ENCODE measurements around the gene ATRNL1.

ATRNL1 gene

DNA sequence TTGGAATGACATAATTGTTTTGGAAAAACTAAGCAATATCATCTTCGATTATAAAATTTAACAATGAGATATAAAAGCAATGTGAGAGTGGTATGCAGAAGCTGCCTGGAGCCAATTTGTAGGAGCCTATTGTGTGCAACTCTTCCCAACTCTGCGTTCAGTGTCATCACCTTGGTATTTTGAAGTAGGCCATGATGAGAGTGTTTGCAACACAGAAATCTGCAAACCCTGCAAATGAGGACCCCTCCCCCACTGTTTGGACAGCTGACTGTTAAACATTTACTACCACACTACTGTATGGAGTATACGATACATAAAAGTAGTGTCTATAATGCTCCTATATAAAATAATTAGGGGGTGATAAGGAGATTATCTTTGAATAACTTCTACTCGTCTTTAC lies 531.3 kb downstream of the ATRNL1 start:
- no peaks in the 10 kb centered on the region for H3K9me3 ChIP-seq (ENCODE audit: control extremely low read depth in 1 of 5, control insufficient read depth in 4 of 5, insufficient read depth in 2 of 5, low read depth in 1 of 5, low read length in 4 of 5)
- H3K27ac ChIP-seq (ENCODE audit: insufficient read depth in 1 of 2, low read depth in 1 of 2, low read length in 2 of 2, poor library complexity in 1 of 2, severe bottlenecking in 2 of 2) = no peak overlapping the region
- ChIA-PET CTCF (no interaction called here), POLR2A (no interaction called here)
- H3K27me3 ChIP-seq (replicated peaks in 2 of 5; ENCODE audit: control insufficient read depth in 4 of 5, insufficient read depth in 5 of 5, low read length in 4 of 5) = no peaks in the 10 kb centered on the region
- H3K36me3 ChIP-seq (ENCODE audit: control insufficient read depth in 4 of 4, insufficient read depth in 4 of 4, low read length in 3 of 4) = no peaks in the 10 kb centered on the region
- no peak overlapping the region for H3K4me3 ChIP-seq (ENCODE audit: control insufficient read depth in 1 of 7, extremely low read depth in 1 of 7, insufficient read depth in 4 of 7, low read depth in 2 of 7, low read length in 6 of 7)
- WGBS (ENCODE audit: insufficient coverage) = 80% methylated on average over 1 of the region's 4 CpGs
- no peaks in the 10 kb centered on the region for H3K4me1 ChIP-seq (ENCODE audit: control extremely low read depth in 1 of 4, control insufficient read depth in 4 of 4, insufficient read depth in 4 of 4, low read length in 3 of 4)
- DNase-seq = no peak

DNA sequence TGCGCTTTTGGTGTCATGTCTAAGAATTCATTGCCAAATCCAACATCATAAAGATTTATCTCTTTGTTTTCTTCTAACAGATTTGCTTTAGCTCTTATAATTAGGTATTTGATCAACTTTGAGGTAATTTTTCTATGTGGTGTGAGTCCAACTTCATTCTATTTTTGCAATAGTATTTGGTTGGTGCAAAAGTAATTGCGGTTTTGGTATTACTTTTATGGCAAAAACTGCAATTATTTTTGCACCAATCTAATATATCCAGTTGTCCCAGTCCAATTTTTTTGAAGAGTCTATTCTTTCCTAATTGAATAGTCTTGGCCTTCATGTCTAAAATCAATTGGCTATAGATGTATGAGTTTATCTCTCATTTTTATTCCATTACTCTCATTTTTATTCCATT lies 535.5 kb downstream of the ATRNL1 start:
- Histone ChIP-seq H3K27me3 (replicated peaks in 2 of 5; ENCODE audit: control insufficient read depth in 4 of 5, insufficient read depth in 5 of 5, low read length in 4 of 5) (no peaks in the 10 kb centered on the region), H3K27ac (ENCODE audit: insufficient read depth in 1 of 2, low read depth in 1 of 2, low read length in 2 of 2, poor library complexity in 1 of 2, severe bottlenecking in 2 of 2) (no peak overlapping the region), H3K4me1 (ENCODE audit: control extremely low read depth in 1 of 4, control insufficient read depth in 4 of 4, insufficient read depth in 4 of 4, low read length in 3 of 4) (no peaks in the 10 kb centered on the region), H3K36me3 (ENCODE audit: control insufficient read depth in 4 of 4, insufficient read depth in 4 of 4, low read length in 3 of 4) (no peaks in the 10 kb centered on the region), H3K4me3 (ENCODE audit: control insufficient read depth in 1 of 7, extremely low read depth in 1 of 7, insufficient read depth in 4 of 7, low read depth in 2 of 7, low read length in 6 of 7) (no peak overlapping the region), H3K9me3 (ENCODE audit: control extremely low read depth in 1 of 5, control insufficient read depth in 4 of 5, insufficient read depth in 2 of 5, low read depth in 1 of 5, low read length in 4 of 5) (no peaks in the 10 kb centered on the region)
- no CpG with 5 or more reads among the region's 2 CpGs for WGBS (ENCODE audit: insufficient coverage)
- ChIA-PET POLR2A (no interaction called here), CTCF (no interaction called here)
- DNase-seq = no peak

GRCh38 chr10:115638246-115638645 lies 545.1 kb downstream of the ATRNL1 start:
- no peak for DNase-seq
- H3K9me3 ChIP-seq (ENCODE audit: control extremely low read depth in 1 of 5, control insufficient read depth in 4 of 5, insufficient read depth in 2 of 5, low read depth in 1 of 5, low read length in 4 of 5) = no peaks in the 10 kb centered on the region
- no peaks in the 10 kb centered on the region for H3K4me1 ChIP-seq (ENCODE audit: control extremely low read depth in 1 of 4, control insufficient read depth in 4 of 4, insufficient read depth in 4 of 4, low read length in 3 of 4)
- H3K36me3 ChIP-seq (ENCODE audit: control insufficient read depth in 4 of 4, insufficient read depth in 4 of 4, low read length in 3 of 4) = no peaks in the 10 kb centered on the region
- CTCF ChIA-PET = no interaction called here
- H3K4me3 ChIP-seq (ENCODE audit: control insufficient read depth in 1 of 7, extremely low read depth in 1 of 7, insufficient read depth in 4 of 7, low read depth in 2 of 7, low read length in 6 of 7) = no peak overlapping the region
- POLR2A ChIA-PET = no interaction called here
- H3K27ac ChIP-seq (ENCODE audit: insufficient read depth in 1 of 2, low read depth in 1 of 2, low read length in 2 of 2, poor library complexity in 1 of 2, severe bottlenecking in 2 of 2) = no peak overlapping the region
- WGBS (ENCODE audit: insufficient coverage) = no CpG with 5 or more reads among the region's 1 CpG
- H3K27me3 ChIP-seq (replicated peaks in 2 of 5; ENCODE audit: control insufficient read depth in 4 of 5, insufficient read depth in 5 of 5, low read length in 4 of 5) = no peaks in the 10 kb centered on the region

- WGBS (ENCODE audit: insufficient coverage) = 80% methylated on average over 1 of the region's 3 CpGs
- Histone ChIP-seq H3K9me3 (ENCODE audit: control extremely low read depth in 1 of 5, control insufficient read depth in 4 of 5, insufficient read depth in 2 of 5, low read depth in 1 of 5, low read length in 4 of 5) (no peaks in the 10 kb centered on the region), H3K36me3 (ENCODE audit: control insufficient read depth in 4 of 4, insufficient read depth in 4 of 4, low read length in 3 of 4) (no peaks in the 10 kb centered on the region), H3K27me3 (replicated peaks in 2 of 5; ENCODE audit: control insufficient read depth in 4 of 5, insufficient read depth in 5 of 5, low read length in 4 of 5) (peaks cover 0 to 2% (median 0%) of the 10 kb centered on the region in 5 experiments), H3K4me1 (ENCODE audit: control extremely low read depth in 1 of 4, control insufficient read depth in 4 of 4, insufficient read depth in 4 of 4, low read length in 3 of 4) (no peaks in the 10 kb centered on the region), H3K27ac (ENCODE audit: insufficient read depth in 1 of 2, low read depth in 1 of 2, low read length in 2 of 2, poor library complexity in 1 of 2, severe bottlenecking in 2 of 2) (no peak overlapping the region), H3K4me3 (ENCODE audit: control insufficient read depth in 1 of 7, extremely low read depth in 1 of 7, insufficient read depth in 4 of 7, low read depth in 2 of 7, low read length in 6 of 7) (no peak overlapping the region)
- POLR2A ChIA-PET = no interaction called here
- no peak for DNase-seq
- CTCF ChIA-PET = no interaction called here
Observed at GRCh38 chr10:115649217-115649616, 556.1 kb downstream of the ATRNL1 start.

- Histone ChIP-seq H3K27ac (ENCODE audit: insufficient read depth in 1 of 2, low read depth in 1 of 2, low read length in 2 of 2, poor library complexity in 1 of 2, severe bottlenecking in 2 of 2) (no peak overlapping the region), H3K36me3 (ENCODE audit: control insufficient read depth in 4 of 4, insufficient read depth in 4 of 4, low read length in 3 of 4) (no peaks in the 10 kb centered on the region), H3K9me3 (ENCODE audit: control extremely low read depth in 1 of 5, control insufficient read depth in 4 of 5, insufficient read depth in 2 of 5, low read depth in 1 of 5, low read length in 4 of 5) (no peaks in the 10 kb centered on the region), H3K27me3 (replicated peaks in 2 of 5; ENCODE audit: control insufficient read depth in 4 of 5, insufficient read depth in 5 of 5, low read length in 4 of 5) (peaks cover 0 to 2% (median 0%) of the 10 kb centered on the region in 5 experiments), H3K4me1 (ENCODE audit: control extremely low read depth in 1 of 4, control insufficient read depth in 4 of 4, insufficient read depth in 4 of 4, low read length in 3 of 4) (no peaks in the 10 kb centered on the region), H3K4me3 (ENCODE audit: control insufficient read depth in 1 of 7, extremely low read depth in 1 of 7, insufficient read depth in 4 of 7, low read depth in 2 of 7, low read length in 6 of 7) (no peak overlapping the region)
- no peak for DNase-seq
- ChIA-PET CTCF (no interaction called here), POLR2A (interaction anchor here (0.6 kb wide), 1 partner anchor 66 kb away, joined by 3 read pairs; no protein-coding TSS in a partner anchor)
- 67% methylated on average over 1 of the region's 1 CpG for WGBS (ENCODE audit: insufficient coverage)
Observed at GRCh38 chr10:115653473-115653872, 560.3 kb downstream of the ATRNL1 start.

- ChIA-PET POLR2A (no interaction called here), CTCF (no interaction called here)
- no peak overlapping the region for H3K27ac ChIP-seq (ENCODE audit: insufficient read depth in 1 of 2, low read depth in 1 of 2, low read length in 2 of 2, poor library complexity in 1 of 2, severe bottlenecking in 2 of 2)
- no peaks in the 10 kb centered on the region for H3K4me1 ChIP-seq (ENCODE audit: control extremely low read depth in 1 of 4, control insufficient read depth in 4 of 4, insufficient read depth in 4 of 4, low read length in 3 of 4)
- no peaks in the 10 kb centered on the region for H3K36me3 ChIP-seq (ENCODE audit: control insufficient read depth in 4 of 4, insufficient read depth in 4 of 4, low read length in 3 of 4)
- WGBS (ENCODE audit: insufficient coverage) = 100% methylated on average over 1 of the region's 5 CpGs
- H3K4me3 ChIP-seq (ENCODE audit: control insufficient read depth in 1 of 7, extremely low read depth in 1 of 7, insufficient read depth in 4 of 7, low read depth in 2 of 7, low read length in 6 of 7) = no peak overlapping the region
- peaks cover 0 to 2% (median 0%) of the 10 kb centered on the region in 5 experiments for H3K27me3 ChIP-seq (replicated peaks in 2 of 5; ENCODE audit: control insufficient read depth in 4 of 5, insufficient read depth in 5 of 5, low read length in 4 of 5)
- no peaks in the 10 kb centered on the region for H3K9me3 ChIP-seq (ENCODE audit: control extremely low read depth in 1 of 5, control insufficient read depth in 4 of 5, insufficient read depth in 2 of 5, low read depth in 1 of 5, low read length in 4 of 5)
- DNase-seq = no peak
Observed at GRCh38 chr10:115654961-115655360, 561.8 kb downstream of the ATRNL1 start.

GRCh38 chr10:115657161-115657860 lies 564.1 kb downstream of the ATRNL1 start:
- no peaks in the 10 kb centered on the region for H3K9me3 ChIP-seq (ENCODE audit: control extremely low read depth in 1 of 5, control insufficient read depth in 4 of 5, insufficient read depth in 2 of 5, low read depth in 1 of 5, low read length in 4 of 5)
- ChIA-PET POLR2A (no interaction called here), CTCF (no interaction called here)
- no peaks in the 10 kb centered on the region for H3K27me3 ChIP-seq (replicated peaks in 2 of 5; ENCODE audit: control insufficient read depth in 4 of 5, insufficient read depth in 5 of 5, low read length in 4 of 5)
- WGBS (ENCODE audit: insufficient coverage) = 69% methylated on average over 3 of the region's 4 CpGs
- no peaks in the 10 kb centered on the region for H3K4me1 ChIP-seq (ENCODE audit: control extremely low read depth in 1 of 4, control insufficient read depth in 4 of 4, insufficient read depth in 4 of 4, low read length in 3 of 4)
- DNase-seq = no peak
- H3K27ac ChIP-seq (ENCODE audit: insufficient read depth in 1 of 2, low read depth in 1 of 2, low read length in 2 of 2, poor library complexity in 1 of 2, severe bottlenecking in 2 of 2) = no peak overlapping the region
- H3K4me3 ChIP-seq (ENCODE audit: control insufficient read depth in 1 of 7, extremely low read depth in 1 of 7, insufficient read depth in 4 of 7, low read depth in 2 of 7, low read length in 6 of 7) = no peak overlapping the region
- H3K36me3 ChIP-seq (ENCODE audit: control insufficient read depth in 4 of 4, insufficient read depth in 4 of 4, low read length in 3 of 4) = no peaks in the 10 kb centered on the region

All from common myeloid progenitor, CD34-positive (primary cell).